ENCODE results near the gene HLA-F.

DNA sequence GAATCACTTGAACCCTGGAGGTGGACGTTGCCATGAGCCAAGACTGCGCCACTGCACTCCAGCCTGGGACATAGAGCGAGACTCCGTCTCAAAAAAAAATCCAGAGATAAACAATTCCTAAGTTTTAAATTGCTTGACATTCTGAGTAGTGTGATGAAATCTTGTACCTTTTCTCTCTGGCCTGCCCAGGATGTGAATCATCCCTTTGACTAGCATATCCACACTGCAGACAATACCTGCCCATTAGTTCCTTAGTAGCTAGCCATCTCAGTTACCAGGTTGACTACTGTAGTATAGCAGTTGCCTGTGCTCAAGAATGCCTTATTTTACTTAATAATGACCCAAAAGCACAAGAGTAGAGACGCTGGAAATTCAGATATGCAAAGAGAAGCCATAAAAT is 45.1 kb upstream of the HLA-F start:
- no peak for TF ChIP-seq CTCF (conservative IDR thresholded peaks at IDR 0.05; ENCODE audit: low read length)
- no peak for TF ChIP-seq EZH2phosphoT487 (IDR thresholded peaks at IDR 0.05; ENCODE audit: borderline replicate concordance)

All from Loucy (cell line).